Measurements from ENCODE around the gene KRTAP5-8.
"Not testable (repeated sequence)": the region's sequence is repeated elsewhere in the genome, so short reads cannot be mapped to it uniquely, and the experiment has no call there.

Gene KRTAP5-8

GRCh38 chr11:71582309-71582895 is 44.6 kb downstream of the KRTAP5-8 start, which contains the start of gene KRTAP5-11:
TSS of gene KRTAP5-11 (minus strand) at chr11:71582875. CDS start at chr11:71582837, 38 bp downstream.
- Histone ChIP-seq H3K4me3 (ENCODE audit: insufficient read depth, low read depth, low read length, poor library complexity, severe bottlenecking) (no peak within 1 kb of the TSS), H3K9me3 (ENCODE audit: control insufficient read depth, low read length) (no peaks in the 10 kb centered on the region), H3K27me3 (replicated peaks; ENCODE audit: control insufficient read depth, insufficient read depth, low read length, poor library complexity, severe bottlenecking) (no peaks in the 10 kb centered on the region), H3K27ac (ENCODE audit: insufficient read depth, low read length, poor library complexity, severe bottlenecking) (no peak within 1 kb of the TSS), H3K4me1 (ENCODE audit: control insufficient read depth, insufficient read depth, low read length, poor library complexity, severe bottlenecking) (no peaks in the 10 kb centered on the region), H3K36me3 (ENCODE audit: control insufficient read depth, insufficient read depth, low read length) (no peaks in the 10 kb centered on the region)
- DNase-seq: no peak

GRCh38 chr11:71582969-71583368 is 45.1 kb downstream of the KRTAP5-8 start:
- not testable (repeated sequence) for H3K4me1 ChIP-seq (ENCODE audit: control insufficient read depth, insufficient read depth, low read length, poor library complexity, severe bottlenecking); H3K27me3 ChIP-seq (replicated peaks; ENCODE audit: control insufficient read depth, insufficient read depth, low read length, poor library complexity, severe bottlenecking); H3K9me3 ChIP-seq (ENCODE audit: control insufficient read depth, low read length); H3K36me3 ChIP-seq (ENCODE audit: control insufficient read depth, insufficient read depth, low read length); DNase-seq; H3K4me3 ChIP-seq (ENCODE audit: insufficient read depth, low read depth, low read length, poor library complexity, severe bottlenecking); H3K27ac ChIP-seq (ENCODE audit: insufficient read depth, low read length, poor library complexity, severe bottlenecking)

GRCh38 chr11:71585673-71586072 is 47.8 kb downstream of the KRTAP5-8 start:
- not testable (repeated sequence) for H3K9me3 ChIP-seq (ENCODE audit: control insufficient read depth, low read length); H3K27ac ChIP-seq (ENCODE audit: insufficient read depth, low read length, poor library complexity, severe bottlenecking); H3K27me3 ChIP-seq (replicated peaks; ENCODE audit: control insufficient read depth, insufficient read depth, low read length, poor library complexity, severe bottlenecking); H3K4me3 ChIP-seq (ENCODE audit: insufficient read depth, low read depth, low read length, poor library complexity, severe bottlenecking); DNase-seq; H3K36me3 ChIP-seq (ENCODE audit: control insufficient read depth, insufficient read depth, low read length); H3K4me1 ChIP-seq (ENCODE audit: control insufficient read depth, insufficient read depth, low read length, poor library complexity, severe bottlenecking)

- not testable (repeated sequence) for H3K27ac ChIP-seq (ENCODE audit: insufficient read depth, low read length, poor library complexity, severe bottlenecking); H3K4me1 ChIP-seq (ENCODE audit: control insufficient read depth, insufficient read depth, low read length, poor library complexity, severe bottlenecking); H3K4me3 ChIP-seq (ENCODE audit: insufficient read depth, low read depth, low read length, poor library complexity, severe bottlenecking); H3K36me3 ChIP-seq (ENCODE audit: control insufficient read depth, insufficient read depth, low read length); H3K27me3 ChIP-seq (replicated peaks; ENCODE audit: control insufficient read depth, insufficient read depth, low read length, poor library complexity, severe bottlenecking); H3K9me3 ChIP-seq (ENCODE audit: control insufficient read depth, low read length); DNase-seq
These were observed 50.5 kb downstream of the KRTAP5-8 start for GRCh38 chr11:71588314-71588713.

Data from effector memory CD4-positive, alpha-beta T cell (primary cell).